ENCODE measurements around the gene ACTG1. TPM values are rescaled to one million over a fixed set of nuclear protein-coding genes. Genes with fewer than 3 reads are reported as not detected.

ACTG1 gene
- polyA plus RNA-seq, 1 donor from 2014 or later = 1,302 TPM

GRCh38 chr17:81491181-81491581 is 21.4 kb downstream of the ACTG1 start:
- Mint-ChIP-seq H3K4me1 (peaks cover 0 to 2% (median 2%) of the 10 kb centered on the region in 3 donors), H3K27ac (peak overlapping the region in 1 of 3 donors; percentile 19), H3K27me3 (peaks cover 23% of the 10 kb centered on the region), H3K4me3 (peak overlapping the region in 1 of 4 donors; percentile 72), H3K36me3 (no peaks in the 10 kb centered on the region), H3K9me3 (no peaks in the 10 kb centered on the region)

- H3K27ac Mint-ChIP-seq = peak overlapping the region in 2 of 3 donors; percentile 78 to 87
- peak overlapping the region in 3 of 4 donors; percentile 39 to 72 (median 65) for H3K4me3 Mint-ChIP-seq
- H3K4me1 Mint-ChIP-seq = peaks cover 0 to 4% (median 2%) of the 10 kb centered on the region in 3 donors
- no peaks in the 10 kb centered on the region for H3K9me3 Mint-ChIP-seq
- H3K27me3 Mint-ChIP-seq = peaks cover 23% of the 10 kb centered on the region
- no peaks in the 10 kb centered on the region for H3K36me3 Mint-ChIP-seq
Measured at GRCh38 chr17:81489998-81490992, 22.3 kb downstream of the ACTG1 start.

GRCh38 chr17:81489012-81489997 is 23.3 kb downstream of the ACTG1 start:
- peaks cover 20% of the 10 kb centered on the region for H3K27me3 Mint-ChIP-seq
- no peaks in the 10 kb centered on the region for H3K9me3 Mint-ChIP-seq
- peaks cover 0 to 4% (median 2%) of the 10 kb centered on the region in 3 donors for H3K4me1 Mint-ChIP-seq
- H3K4me3 Mint-ChIP-seq = peak overlapping the region; percentile 31 to 78 (median 61)
- no peaks in the 10 kb centered on the region for H3K36me3 Mint-ChIP-seq
- peak overlapping the region in 2 of 3 donors; percentile 78 to 87 for H3K27ac Mint-ChIP-seq

- H3K27ac Mint-ChIP-seq = no peak overlapping the region
- no peaks in the 10 kb centered on the region for H3K36me3 Mint-ChIP-seq
- H3K9me3 Mint-ChIP-seq = no peaks in the 10 kb centered on the region
- H3K4me1 Mint-ChIP-seq = peaks cover 0 to 4% (median 2%) of the 10 kb centered on the region in 3 donors
- peaks cover 14% of the 10 kb centered on the region for H3K27me3 Mint-ChIP-seq
- H3K4me3 Mint-ChIP-seq = no peak overlapping the region
Measured at GRCh38 chr17:81488276-81488860, 24.2 kb downstream of the ACTG1 start.

- Mint-ChIP-seq H3K27me3 (peaks cover 14% of the 10 kb centered on the region), H3K27ac (no peak overlapping the region), H3K4me3 (peak overlapping the region in 3 of 4 donors; percentile 50 to 55 (median 51)), H3K36me3 (no peaks in the 10 kb centered on the region), H3K9me3 (no peaks in the 10 kb centered on the region), H3K4me1 (peaks cover 0 to 7% (median 5%) of the 10 kb centered on the region in 3 donors)
Measured at GRCh38 chr17:81487487-81488275, 24.9 kb downstream of the ACTG1 start.

- H3K9me3 Mint-ChIP-seq = no peaks in the 10 kb centered on the region
- H3K4me3 Mint-ChIP-seq = peak overlapping the region in 3 of 4 donors; percentile 41 to 55 (median 50)
- peaks cover 0 to 9% (median 6%) of the 10 kb centered on the region in 3 donors for H3K4me1 Mint-ChIP-seq
- no peaks in the 10 kb centered on the region for H3K36me3 Mint-ChIP-seq
- H3K27ac Mint-ChIP-seq = peak overlapping the region in 1 of 3 donors; percentile 23
- peaks cover 17% of the 10 kb centered on the region for H3K27me3 Mint-ChIP-seq
Measured at GRCh38 chr17:81487089-81487486, 25.5 kb downstream of the ACTG1 start.

GRCh38 chr17:81486199-81486810 is 26.3 kb downstream of the ACTG1 start:
- H3K9me3 Mint-ChIP-seq = no peaks in the 10 kb centered on the region
- H3K27ac Mint-ChIP-seq = peak overlapping the region in 2 of 3 donors; percentile 52 to 59
- H3K36me3 Mint-ChIP-seq = no peaks in the 10 kb centered on the region
- peak overlapping the region; percentile 2 to 80 (median 72) for H3K4me3 Mint-ChIP-seq
- H3K27me3 Mint-ChIP-seq = peaks cover 21% of the 10 kb centered on the region
- H3K4me1 Mint-ChIP-seq = peaks cover 0 to 9% (median 8%) of the 10 kb centered on the region in 3 donors

GRCh38 chr17:81484195-81484979 is 28.2 kb downstream of the ACTG1 start:
- peak overlapping the region in 3 of 4 donors; percentile 33 to 78 (median 44) for H3K4me3 Mint-ChIP-seq
- no peaks in the 10 kb centered on the region for H3K36me3 Mint-ChIP-seq
- H3K27me3 Mint-ChIP-seq = peaks cover 28% of the 10 kb centered on the region
- peaks cover 0 to 9% (median 8%) of the 10 kb centered on the region in 3 donors for H3K4me1 Mint-ChIP-seq
- no peaks in the 10 kb centered on the region for H3K9me3 Mint-ChIP-seq
- H3K27ac Mint-ChIP-seq = peak overlapping the region in 2 of 3 donors; percentile 35 to 93

- peaks cover 0 to 9% (median 8%) of the 10 kb centered on the region in 3 donors for H3K4me1 Mint-ChIP-seq
- H3K27me3 Mint-ChIP-seq = peaks cover 32% of the 10 kb centered on the region
- H3K4me3 Mint-ChIP-seq = peak overlapping the region in 3 of 4 donors; percentile 33 to 78 (median 52)
- H3K27ac Mint-ChIP-seq = peak overlapping the region in 1 of 3 donors; percentile 93
- no peaks in the 10 kb centered on the region for H3K36me3 Mint-ChIP-seq
- no peaks in the 10 kb centered on the region for H3K9me3 Mint-ChIP-seq
Measured at GRCh38 chr17:81483862-81484194, 28.8 kb downstream of the ACTG1 start.

- H3K4me3 Mint-ChIP-seq = peak overlapping the region; percentile 52 to 72 (median 58)
- H3K27ac Mint-ChIP-seq = peak overlapping the region; percentile 85 to 94 (median 93)
- peaks cover 34% of the 10 kb centered on the region for H3K27me3 Mint-ChIP-seq
- H3K36me3 Mint-ChIP-seq = no peaks in the 10 kb centered on the region
- H3K9me3 Mint-ChIP-seq = no peaks in the 10 kb centered on the region
- H3K4me1 Mint-ChIP-seq = peaks cover 0 to 9% (median 8%) of the 10 kb centered on the region in 3 donors
Measured at GRCh38 chr17:81483085-81483861, 29.3 kb downstream of the ACTG1 start.

GRCh38 chr17:81482673-81483072 is 29.9 kb downstream of the ACTG1 start:
- Mint-ChIP-seq H3K4me3 (peak overlapping the region; percentile 12 to 81 (median 76)), H3K27ac (peak overlapping the region; percentile 85 to 94 (median 93)), H3K9me3 (no peaks in the 10 kb centered on the region), H3K27me3 (peaks cover 34% of the 10 kb centered on the region), H3K36me3 (no peaks in the 10 kb centered on the region), H3K4me1 (peaks cover 0 to 9% (median 8%) of the 10 kb centered on the region in 3 donors)

Measured in IgD-negative memory B cell (primary cell).